ENCODE data around the gene RAB8A. TPM values are rescaled to one million over a fixed set of nuclear protein-coding genes. Genes with fewer than 3 reads are reported as not detected.
A peak's percentile ranks its signal among the peaks of the same experiment; 100 is the strongest.

RAB8A gene
- total RNA-seq, 1 experiment from 2014 or later: 74.0 TPM

DNA sequence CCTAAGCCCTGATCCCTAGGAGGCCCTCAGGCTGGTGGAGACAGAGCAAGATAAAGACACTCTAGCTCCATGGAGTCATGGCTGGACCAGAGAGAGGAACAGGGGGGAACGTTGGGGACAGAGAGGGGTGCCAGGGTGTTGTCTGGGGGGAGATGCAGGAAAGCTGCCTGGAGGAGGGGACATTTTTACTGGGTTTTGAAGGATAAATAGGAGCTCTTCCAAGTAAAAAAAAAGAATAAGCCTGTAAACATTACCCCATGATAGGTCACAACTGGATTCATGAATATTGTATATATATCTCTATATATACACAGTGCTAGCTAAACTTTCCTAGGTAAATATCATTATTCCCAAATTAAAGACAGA, 32.5 kb downstream of the RAB8A start:
- H3K27ac Mint-ChIP-seq: peak overlapping the region; percentile 98; the same call in 1 of the 2 replicates
- DNase-seq (ENCODE audit: low spot score): no peak
- no peak overlapping the region; the same call in 1 of the 2 replicates for H3K4me3 Mint-ChIP-seq
- H3K4me1 Mint-ChIP-seq: peaks cover 11% of the 10 kb centered on the region
- no peak for ATAC-seq
- no peaks in the 10 kb centered on the region for H3K36me3 Mint-ChIP-seq
- peaks cover under 1% of the 10 kb centered on the region; the same call in 1 of the 2 replicates for H3K27me3 Mint-ChIP-seq (ENCODE audit: low read depth)
- ChIA-PET POLR2A (interaction anchor here (0.9 kb wide), 1 partner anchor 73 kb away, joined by 3 read pairs; no protein-coding TSS in a partner anchor), CTCF (interaction anchor here (0.7 to 1.8 kb wide), 7 partner anchors 8 to 103 kb away, joined by 3 to 8 read pairs (median 5); partner anchors contain the start of gene FAM32A)
- TF ChIP-seq ETV6 (CRISPR knock-in tag; IDR thresholded peaks at IDR 0.05): no peak
- no peak for TF ChIP-seq NFATC4 (CRISPR knock-in tag; IDR thresholded peaks at IDR 0.05)
- TF ChIP-seq, protein P1, sequence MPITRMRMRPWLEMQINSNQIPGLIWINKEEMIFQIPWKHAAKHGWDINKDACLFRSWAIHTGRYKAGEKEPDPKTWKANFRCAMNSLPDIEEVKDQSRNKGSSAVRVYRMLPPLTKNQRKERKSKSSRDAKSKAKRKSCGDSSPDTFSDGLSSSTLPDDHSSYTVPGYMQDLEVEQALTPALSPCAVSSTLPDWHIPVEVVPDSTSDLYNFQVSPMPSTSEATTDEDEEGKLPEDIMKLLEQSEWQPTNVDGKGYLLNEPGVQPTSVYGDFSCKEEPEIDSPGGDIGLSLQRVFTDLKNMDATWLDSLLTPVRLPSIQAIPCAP (CRISPR knock-in tag; IDR thresholded peaks at IDR 0.05): no peak
- no peak for TF ChIP-seq HMGA2 (CRISPR knock-in tag; IDR thresholded peaks at IDR 0.05)
- TF ChIP-seq ATF3 (CRISPR knock-in tag; conservative IDR thresholded peaks at IDR 0.05): no peak
- no peak for TF ChIP-seq ZNF263 (CRISPR knock-in tag; IDR thresholded peaks at IDR 0.05; ENCODE audit: low read depth)
- no peak for TF ChIP-seq NFYB (CRISPR knock-in tag; conservative IDR thresholded peaks at IDR 0.05; ENCODE audit: low read depth)
- no peak for TF ChIP-seq ZNF532 (CRISPR knock-in tag; IDR thresholded peaks at IDR 0.05; ENCODE audit: borderline replicate concordance)
- no peak for TF ChIP-seq TCF7 (CRISPR knock-in tag; IDR thresholded peaks at IDR 0.05; ENCODE audit: low read depth)
- H3K9me3 Mint-ChIP-seq: no peaks in the 10 kb centered on the region

DNA sequence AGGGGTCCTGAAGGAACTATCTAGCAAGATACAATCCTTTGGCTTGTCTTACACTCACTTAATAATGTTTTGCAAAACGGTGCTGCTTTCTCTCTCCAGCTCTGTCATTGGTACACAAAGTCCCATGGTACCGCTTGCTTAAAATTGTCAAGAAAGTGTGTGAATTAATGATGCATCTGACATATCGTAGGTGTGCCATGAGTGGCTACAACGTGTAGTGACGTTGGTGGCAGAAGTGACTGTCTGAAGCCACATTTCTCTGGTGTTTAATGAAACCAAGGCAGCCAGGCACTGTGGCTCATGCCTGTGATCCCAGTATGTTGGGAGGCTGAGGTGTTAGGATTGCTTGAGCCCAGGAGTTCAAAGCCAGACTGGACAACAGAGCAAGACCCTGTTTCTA, 34.4 kb downstream of the RAB8A start:
- H3K27ac Mint-ChIP-seq: no peak overlapping the region
- H3K9me3 Mint-ChIP-seq: no peaks in the 10 kb centered on the region
- H3K36me3 Mint-ChIP-seq: no peaks in the 10 kb centered on the region
- no peak for DNase-seq (ENCODE audit: low spot score)
- no peak for ATAC-seq
- H3K27me3 Mint-ChIP-seq (ENCODE audit: low read depth): no peaks in the 10 kb centered on the region
- peaks cover 11% of the 10 kb centered on the region for H3K4me1 Mint-ChIP-seq
- POLR2A ChIA-PET: no interaction called here
- CTCF ChIA-PET: interaction anchor here (0.8 kb wide), 1 partner anchor 120 kb away, joined by 4 read pairs; no protein-coding TSS in a partner anchor
- H3K4me3 Mint-ChIP-seq: no peak overlapping the region
- TF ChIP-seq FOXP1 (CRISPR knock-in tag; IDR thresholded peaks at IDR 0.05; ENCODE audit: borderline replicate concordance): no peak
- no peak for TF ChIP-seq ZBTB21 (CRISPR knock-in tag; IDR thresholded peaks at IDR 0.05; ENCODE audit: borderline replicate concordance)
- TF ChIP-seq ZNF671 (CRISPR knock-in tag; IDR thresholded peaks at IDR 0.05): no peak
- no peak for TF ChIP-seq FOXK1 (CRISPR knock-in tag; IDR thresholded peaks at IDR 0.05)
- TF ChIP-seq ZNF396 (CRISPR knock-in tag; IDR thresholded peaks at IDR 0.05; ENCODE audit: borderline replicate concordance): no peak

- H3K36me3 Mint-ChIP-seq: no peaks in the 10 kb centered on the region
- ChIA-PET POLR2A (no interaction called here), CTCF (interaction anchor here (0.5 to 2.2 kb wide), 2 partner anchors 38 to 1720 kb away, joined by 3 to 7 read pairs; no protein-coding TSS in a partner anchor)
- H3K27me3 Mint-ChIP-seq (ENCODE audit: low read depth): no peaks in the 10 kb centered on the region
- ATAC-seq: no peak
- H3K9me3 Mint-ChIP-seq: no peaks in the 10 kb centered on the region
- peaks cover 5% of the 10 kb centered on the region for H3K4me1 Mint-ChIP-seq
- no peak overlapping the region for H3K27ac Mint-ChIP-seq
- H3K4me3 Mint-ChIP-seq: no peak overlapping the region
- no peak for DNase-seq (ENCODE audit: low spot score)
- TF ChIP-seq ATF1 (CRISPR knock-in tag; IDR thresholded peaks at IDR 0.05): no peak
- TF ChIP-seq, protein P2, sequence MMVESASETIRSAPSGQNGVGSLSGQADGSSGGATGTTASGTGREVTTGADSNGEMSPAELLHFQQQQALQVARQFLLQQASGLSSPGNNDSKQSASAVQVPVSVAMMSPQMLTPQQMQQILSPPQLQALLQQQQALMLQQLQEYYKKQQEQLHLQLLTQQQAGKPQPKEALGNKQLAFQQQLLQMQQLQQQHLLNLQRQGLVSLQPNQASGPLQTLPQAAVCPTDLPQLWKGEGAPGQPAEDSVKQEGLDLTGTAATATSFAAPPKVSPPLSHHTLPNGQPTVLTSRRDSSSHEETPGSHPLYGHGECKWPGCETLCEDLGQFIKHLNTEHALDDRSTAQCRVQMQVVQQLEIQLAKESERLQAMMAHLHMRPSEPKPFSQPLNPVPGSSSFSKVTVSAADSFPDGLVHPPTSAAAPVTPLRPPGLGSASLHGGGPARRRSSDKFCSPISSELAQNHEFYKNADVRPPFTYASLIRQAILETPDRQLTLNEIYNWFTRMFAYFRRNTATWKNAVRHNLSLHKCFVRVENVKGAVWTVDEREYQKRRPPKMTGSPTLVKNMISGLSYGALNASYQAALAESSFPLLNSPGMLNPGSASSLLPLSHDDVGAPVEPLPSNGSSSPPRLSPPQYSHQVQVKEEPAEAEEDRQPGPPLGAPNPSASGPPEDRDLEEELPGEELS (CRISPR knock-in tag; IDR thresholded peaks at IDR 0.05): no peak
- no peak for TF ChIP-seq FOXP1 (CRISPR knock-in tag; IDR thresholded peaks at IDR 0.05; ENCODE audit: borderline replicate concordance)
- TF ChIP-seq, protein P3, sequence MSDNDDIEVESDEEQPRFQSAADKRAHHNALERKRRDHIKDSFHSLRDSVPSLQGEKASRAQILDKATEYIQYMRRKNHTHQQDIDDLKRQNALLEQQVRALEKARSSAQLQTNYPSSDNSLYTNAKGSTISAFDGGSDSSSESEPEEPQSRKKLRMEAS (CRISPR knock-in tag; IDR thresholded peaks at IDR 0.05): no peak
- no peak for TF ChIP-seq MXD4 (CRISPR knock-in tag; IDR thresholded peaks at IDR 0.05; ENCODE audit: borderline replicate concordance)
- no peak for TF ChIP-seq TEAD4 (CRISPR knock-in tag; IDR thresholded peaks at IDR 0.05)
- no peak for TF ChIP-seq GRHL2 (CRISPR knock-in tag; IDR thresholded peaks at IDR 0.05; ENCODE audit: insufficient replicate concordance, severe bottlenecking)
- TF ChIP-seq EMX1 (CRISPR knock-in tag; IDR thresholded peaks at IDR 0.05): no peak
- TF ChIP-seq E2F4 (CRISPR knock-in tag; IDR thresholded peaks at IDR 0.05; ENCODE audit: borderline replicate concordance, low read depth): no peak
Measured at GRCh38 chr19:16148443-16149229, 36.9 kb downstream of the RAB8A start.

All from WTC11 (cell line).